HL-60 (cell line): ENCODE data around the gene ZNF439.

Source experiments
- DNase-seq, 2 experiments: peaks; one replicate each; pipeline ENCODE4 v3.0.0-alpha.2; 2010 to 2020; ENCODE audit warnings: low read depth in 1 of 2, low spot score in 1 of 2
- H3K27ac ChIP-seq: fragments of 250-450 bp; sonication (Bioruptor Pico); replicated peaks from 2 replicates; pipeline ENCODE4 v1.5.1; 2020; ENCODE audit warnings: mild to moderate bottlenecking, moderate library complexity
- H3K27me3 ChIP-seq: fragments of 250-450 bp; sonication (Bioruptor Pico); 2 replicates; pipeline ENCODE4 v1.5.1; 2021; ENCODE audit warnings: mild to moderate bottlenecking, moderate library complexity; ENCODE audit not compliant: insufficient read depth, poor library complexity, severe bottlenecking
- H3K4me3 ChIP-seq: replicated peaks from 2 replicates; pipeline ENCODE4 v1.5.1; 2011; ENCODE audit warnings: mild to moderate bottlenecking, control low read depth, low read length; ENCODE audit not compliant: insufficient read depth
- GABPA ChIP-seq: IDR thresholded peaks from 2 replicates; pipeline ENCODE4 v1.6.1; 2012; ENCODE audit warnings: low read depth
- POLR2AphosphoS5 ChIP-seq: IDR thresholded peaks from 2 replicates; pipeline ENCODE4 v1.6.1; 2012; ENCODE audit warnings: low read depth
- SPI1 ChIP-seq: IDR thresholded peaks from 2 replicates; pipeline ENCODE4 v1.6.1; 2012; ENCODE audit warnings: low read depth, mild to moderate bottlenecking, borderline replicate concordance
- TF ChIP-seq, protein P1 (sequence below): IDR thresholded peaks from one replicate; pipeline ENCODE4 v1.5.1; 2011; ENCODE audit warnings: low read length, control low read depth, inconsistent platforms; ENCODE audit not compliant: insufficient read depth
- TF ChIP-seq, protein P2 (sequence below): IDR thresholded peaks from 2 replicates; pipeline ENCODE4 v1.6.1; 2012; ENCODE audit warnings: low read depth; ENCODE audit not compliant: insufficient replicate concordance

Gene ZNF439

DNA sequence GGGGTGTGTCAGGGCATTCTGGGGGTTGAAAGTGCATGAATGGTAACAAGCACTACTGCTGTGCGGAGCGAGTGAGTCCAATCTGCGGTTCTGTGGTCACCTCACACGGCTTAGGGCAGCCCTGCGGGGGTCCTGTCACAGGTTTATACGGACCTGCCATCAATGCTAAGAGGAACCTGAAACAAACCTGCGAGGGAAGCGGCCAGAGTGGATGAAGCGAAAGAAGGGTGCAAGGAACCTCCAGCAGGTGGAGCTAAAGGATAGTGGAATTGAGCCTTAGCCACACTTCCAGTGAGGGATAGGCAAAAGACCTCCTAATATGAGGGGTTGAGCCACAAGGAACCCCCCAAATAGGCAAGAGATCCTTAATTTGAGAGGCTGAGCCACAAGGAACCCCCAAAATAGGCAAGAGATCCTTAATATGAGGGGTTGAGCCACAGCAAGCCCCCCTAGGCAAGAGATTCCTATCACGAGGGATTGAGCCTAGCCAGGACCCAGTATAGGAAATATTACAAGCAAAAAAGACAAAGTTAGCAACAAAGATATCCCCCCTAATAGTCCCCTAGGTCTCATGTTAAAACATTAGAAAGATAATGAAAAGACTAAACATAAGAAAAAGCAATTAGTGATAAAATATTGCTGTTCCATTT lies 32.8 kb downstream of the ZNF439 start:
- no peak for TF ChIP-seq GABPA
- TF ChIP-seq, protein P1, sequence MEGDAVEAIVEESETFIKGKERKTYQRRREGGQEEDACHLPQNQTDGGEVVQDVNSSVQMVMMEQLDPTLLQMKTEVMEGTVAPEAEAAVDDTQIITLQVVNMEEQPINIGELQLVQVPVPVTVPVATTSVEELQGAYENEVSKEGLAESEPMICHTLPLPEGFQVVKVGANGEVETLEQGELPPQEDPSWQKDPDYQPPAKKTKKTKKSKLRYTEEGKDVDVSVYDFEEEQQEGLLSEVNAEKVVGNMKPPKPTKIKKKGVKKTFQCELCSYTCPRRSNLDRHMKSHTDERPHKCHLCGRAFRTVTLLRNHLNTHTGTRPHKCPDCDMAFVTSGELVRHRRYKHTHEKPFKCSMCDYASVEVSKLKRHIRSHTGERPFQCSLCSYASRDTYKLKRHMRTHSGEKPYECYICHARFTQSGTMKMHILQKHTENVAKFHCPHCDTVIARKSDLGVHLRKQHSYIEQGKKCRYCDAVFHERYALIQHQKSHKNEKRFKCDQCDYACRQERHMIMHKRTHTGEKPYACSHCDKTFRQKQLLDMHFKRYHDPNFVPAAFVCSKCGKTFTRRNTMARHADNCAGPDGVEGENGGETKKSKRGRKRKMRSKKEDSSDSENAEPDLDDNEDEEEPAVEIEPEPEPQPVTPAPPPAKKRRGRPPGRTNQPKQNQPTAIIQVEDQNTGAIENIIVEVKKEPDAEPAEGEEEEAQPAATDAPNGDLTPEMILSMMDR, result peak; percentile 37
- Histone ChIP-seq H3K27ac (no peak overlapping the region), H3K4me3 (no peak overlapping the region), H3K27me3 (no peaks in the 10 kb centered on the region)
- DNase-seq, result peak; percentile 15 to 61

DNA sequence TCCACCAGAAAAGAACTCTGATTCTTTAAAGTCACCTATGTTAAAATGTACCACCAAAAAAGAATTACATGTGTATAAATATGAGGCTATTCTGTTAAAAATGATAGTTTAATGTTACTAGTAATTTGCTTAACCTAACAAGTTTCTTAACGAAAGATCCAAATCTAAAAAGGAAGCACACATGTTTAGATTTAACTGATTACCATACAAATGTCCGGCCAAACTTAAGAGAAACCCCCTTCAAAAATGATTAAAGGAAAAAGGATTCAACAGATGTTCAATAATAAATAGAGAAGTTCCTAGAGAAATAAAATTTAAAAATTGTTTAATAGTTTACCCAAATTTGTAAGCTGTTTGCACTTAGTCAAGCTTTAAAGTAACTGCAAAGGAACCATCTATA lies 34.1 kb downstream of the ZNF439 start:
- Histone ChIP-seq H3K4me3 (no peak overlapping the region), H3K27me3 (no peaks in the 10 kb centered on the region), H3K27ac (no peak overlapping the region)
- TF ChIP-seq GABPA (no peak), POLR2AphosphoS5 (no peak), SPI1 (no peak)
- TF ChIP-seq, protein P2, sequence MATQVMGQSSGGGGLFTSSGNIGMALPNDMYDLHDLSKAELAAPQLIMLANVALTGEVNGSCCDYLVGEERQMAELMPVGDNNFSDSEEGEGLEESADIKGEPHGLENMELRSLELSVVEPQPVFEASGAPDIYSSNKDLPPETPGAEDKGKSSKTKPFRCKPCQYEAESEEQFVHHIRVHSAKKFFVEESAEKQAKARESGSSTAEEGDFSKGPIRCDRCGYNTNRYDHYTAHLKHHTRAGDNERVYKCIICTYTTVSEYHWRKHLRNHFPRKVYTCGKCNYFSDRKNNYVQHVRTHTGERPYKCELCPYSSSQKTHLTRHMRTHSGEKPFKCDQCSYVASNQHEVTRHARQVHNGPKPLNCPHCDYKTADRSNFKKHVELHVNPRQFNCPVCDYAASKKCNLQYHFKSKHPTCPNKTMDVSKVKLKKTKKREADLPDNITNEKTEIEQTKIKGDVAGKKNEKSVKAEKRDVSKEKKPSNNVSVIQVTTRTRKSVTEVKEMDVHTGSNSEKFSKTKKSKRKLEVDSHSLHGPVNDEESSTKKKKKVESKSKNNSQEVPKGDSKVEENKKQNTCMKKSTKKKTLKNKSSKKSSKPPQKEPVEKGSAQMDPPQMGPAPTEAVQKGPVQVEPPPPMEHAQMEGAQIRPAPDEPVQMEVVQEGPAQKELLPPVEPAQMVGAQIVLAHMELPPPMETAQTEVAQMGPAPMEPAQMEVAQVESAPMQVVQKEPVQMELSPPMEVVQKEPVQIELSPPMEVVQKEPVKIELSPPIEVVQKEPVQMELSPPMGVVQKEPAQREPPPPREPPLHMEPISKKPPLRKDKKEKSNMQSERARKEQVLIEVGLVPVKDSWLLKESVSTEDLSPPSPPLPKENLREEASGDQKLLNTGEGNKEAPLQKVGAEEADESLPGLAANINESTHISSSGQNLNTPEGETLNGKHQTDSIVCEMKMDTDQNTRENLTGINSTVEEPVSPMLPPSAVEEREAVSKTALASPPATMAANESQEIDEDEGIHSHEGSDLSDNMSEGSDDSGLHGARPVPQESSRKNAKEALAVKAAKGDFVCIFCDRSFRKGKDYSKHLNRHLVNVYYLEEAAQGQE, result no peak
- TF ChIP-seq, protein P1, result no peak
- no peak for DNase-seq

DNA sequence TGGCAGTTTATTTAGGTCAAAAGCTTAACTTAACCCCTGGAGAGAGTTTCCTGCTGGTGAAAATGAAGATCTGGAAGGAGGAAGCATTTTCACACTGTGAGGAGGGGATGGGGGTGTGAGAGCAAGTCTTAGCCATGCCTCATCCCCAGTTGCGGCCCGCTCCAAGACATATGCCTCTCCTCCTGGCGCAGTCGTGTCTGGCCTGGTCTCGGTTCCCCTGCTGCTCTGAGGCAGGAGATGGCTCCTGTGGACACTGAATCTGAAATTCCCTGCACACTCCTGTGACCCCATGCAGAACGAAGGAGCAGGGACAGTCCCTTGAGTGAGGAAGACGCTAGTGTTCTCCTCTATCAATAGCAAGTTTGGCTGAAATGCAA lies 38.7 kb downstream of the ZNF439 start:
- Histone ChIP-seq H3K4me3 (no peak overlapping the region), H3K27me3 (no peaks in the 10 kb centered on the region), H3K27ac (no peak overlapping the region)
- TF ChIP-seq, protein P1, result no peak
- TF ChIP-seq SPI1 (no peak), POLR2AphosphoS5 (no peak), GABPA (no peak)
- TF ChIP-seq, protein P2, result no peak
- no peak for DNase-seq
